Gastroesophageal sphincter (tissue), 3 donors: ENCODE results near the gene EHBP1L1.

Experiments used
- POLR2A ChIP-seq, 2 donors: fragments of 450-650 bp; IDR thresholded peaks; one replicate each; pipeline ENCODE4 v1.6.1; 2017; ENCODE audit warnings: antibody characterized with exemption in 2 of 2, mild to moderate bottlenecking in 2 of 2, moderate library complexity in 1 of 2
- POLR2AphosphoS5 ChIP-seq: sonication (generic); formaldehyde crosslinking; IDR thresholded peaks from one replicate; pipeline ENCODE4 v1.6.1; 2017; ENCODE audit warnings: antibody characterized with exemption
- TF ChIP-seq, protein P1 (sequence below), 4 experiments: fragments of 200-600 bp in 2 of 4; fragments of 450-650 bp in 2 of 4; sonication (generic) in 1 of 4; IDR thresholded peaks; one replicate each; pipeline ENCODE4 v1.5.1; 2017 to 2019; ENCODE audit warnings: antibody characterized with exemption in 4 of 4, mild to moderate bottlenecking in 2 of 4, moderate library complexity in 2 of 4

GRCh38 chr11:65554842-65555430 lies 20.9 kb upstream of the EHBP1L1 start:
- TF ChIP-seq POLR2AphosphoS5 = no peak
- TF ChIP-seq POLR2A (IDR thresholded peaks at IDR 0.05) = no peak
- TF ChIP-seq, protein P1, sequence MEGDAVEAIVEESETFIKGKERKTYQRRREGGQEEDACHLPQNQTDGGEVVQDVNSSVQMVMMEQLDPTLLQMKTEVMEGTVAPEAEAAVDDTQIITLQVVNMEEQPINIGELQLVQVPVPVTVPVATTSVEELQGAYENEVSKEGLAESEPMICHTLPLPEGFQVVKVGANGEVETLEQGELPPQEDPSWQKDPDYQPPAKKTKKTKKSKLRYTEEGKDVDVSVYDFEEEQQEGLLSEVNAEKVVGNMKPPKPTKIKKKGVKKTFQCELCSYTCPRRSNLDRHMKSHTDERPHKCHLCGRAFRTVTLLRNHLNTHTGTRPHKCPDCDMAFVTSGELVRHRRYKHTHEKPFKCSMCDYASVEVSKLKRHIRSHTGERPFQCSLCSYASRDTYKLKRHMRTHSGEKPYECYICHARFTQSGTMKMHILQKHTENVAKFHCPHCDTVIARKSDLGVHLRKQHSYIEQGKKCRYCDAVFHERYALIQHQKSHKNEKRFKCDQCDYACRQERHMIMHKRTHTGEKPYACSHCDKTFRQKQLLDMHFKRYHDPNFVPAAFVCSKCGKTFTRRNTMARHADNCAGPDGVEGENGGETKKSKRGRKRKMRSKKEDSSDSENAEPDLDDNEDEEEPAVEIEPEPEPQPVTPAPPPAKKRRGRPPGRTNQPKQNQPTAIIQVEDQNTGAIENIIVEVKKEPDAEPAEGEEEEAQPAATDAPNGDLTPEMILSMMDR (IDR thresholded peaks at IDR 0.05) = no peak
